Spleen (tissue), 3 donors: Measurements from ENCODE around the gene KIAA1614.

Experiments used
- POLR2A ChIP-seq, 3 donors: fragments of 450-650 bp; IDR thresholded peaks; one replicate each; pipeline ENCODE4 v1.5.1; 2017; ENCODE audit warnings: antibody characterized with exemption in 3 of 3, mild to moderate bottlenecking in 1 of 3
- POLR2AphosphoS5 ChIP-seq, 3 donors: sonication (generic); formaldehyde crosslinking; IDR thresholded peaks; one replicate each; pipeline ENCODE4 v1.5.1; 2017; ENCODE audit warnings: antibody characterized with exemption in 3 of 3

- no peak for TF ChIP-seq POLR2AphosphoS5 (IDR thresholded peaks at IDR 0.05)
- no peak for TF ChIP-seq POLR2A (IDR thresholded peaks at IDR 0.05)
Observed at GRCh38 chr1:180905927-180906326, 6.8 kb upstream of the KIAA1614 start.
